ENCODE data around the gene AKNAD1.

DNA sequence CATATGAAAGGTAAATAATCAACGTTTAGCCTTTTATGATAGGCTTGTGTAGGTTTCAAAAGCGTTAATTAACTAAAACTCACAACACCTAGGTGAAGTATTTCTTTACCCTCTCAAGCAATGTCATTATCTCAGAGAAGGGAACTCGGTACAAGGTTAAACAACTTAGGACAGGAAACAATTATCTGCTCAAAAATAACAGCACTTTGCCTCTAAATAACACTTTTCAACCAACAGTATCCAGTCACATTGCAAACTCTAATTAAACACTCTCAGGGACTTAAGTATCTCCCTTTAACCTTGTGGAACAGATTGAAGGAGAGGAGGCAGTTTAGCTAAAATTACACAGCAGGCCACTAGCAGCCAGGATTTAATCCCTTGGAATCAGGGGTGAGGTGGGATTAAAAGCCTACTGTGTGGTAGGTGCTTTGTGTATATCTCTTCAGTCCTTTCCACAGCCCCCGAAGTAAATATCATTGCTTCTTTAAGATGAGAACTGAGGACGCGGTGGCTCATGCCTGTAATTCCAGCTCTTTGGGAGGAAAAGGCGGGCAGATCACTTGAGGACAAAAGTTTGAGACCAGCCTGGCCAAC lies 5.2 kb upstream of the AKNAD1 start:
- TF ChIP-seq RBBP5 (conservative IDR thresholded peaks at IDR 0.05) (no peak), CTCF (IDR thresholded peaks at IDR 0.05 in 2 of 3, conservative IDR thresholded peaks at IDR 0.05 in 1 of 3; ENCODE audit: control insufficient read depth in 2 of 3, extremely low read depth in 1 of 3, insufficient read depth in 1 of 3, low read depth in 3 of 3, low read length in 3 of 3) (no peak), FOXM1 (IDR thresholded peaks at IDR 0.05; ENCODE audit: low read depth, low read length) (no peak), EZH2 (IDR thresholded peaks at IDR 0.05; ENCODE audit: borderline replicate concordance, control insufficient read depth, low read depth, low read length) (no peak), MXI1 (IDR thresholded peaks at IDR 0.05; ENCODE audit: low read depth, low read length) (no peak), SREBF2 (IDR thresholded peaks at IDR 0.05; ENCODE audit: low read length) (no peak), POLR2A (IDR thresholded peaks at IDR 0.05; ENCODE audit: low read depth, low read length) (no peak), NBN (IDR thresholded peaks at IDR 0.05) (no peak), MAX (IDR thresholded peaks at IDR 0.05; ENCODE audit: low read depth, low read length) (no peak)
- TF ChIP-seq, protein P1, sequence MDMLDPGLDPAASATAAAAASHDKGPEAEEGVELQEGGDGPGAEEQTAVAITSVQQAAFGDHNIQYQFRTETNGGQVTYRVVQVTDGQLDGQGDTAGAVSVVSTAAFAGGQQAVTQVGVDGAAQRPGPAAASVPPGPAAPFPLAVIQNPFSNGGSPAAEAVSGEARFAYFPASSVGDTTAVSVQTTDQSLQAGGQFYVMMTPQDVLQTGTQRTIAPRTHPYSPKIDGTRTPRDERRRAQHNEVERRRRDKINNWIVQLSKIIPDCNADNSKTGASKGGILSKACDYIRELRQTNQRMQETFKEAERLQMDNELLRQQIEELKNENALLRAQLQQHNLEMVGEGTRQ (IDR thresholded peaks at IDR 0.05; ENCODE audit: borderline replicate concordance, low read depth, low read length): no peak

All from GM12878 (cell line).